NCI-H748 (cell line): ENCODE results near the gene ULK1.
"Not testable (repeated sequence)": the region's sequence is repeated elsewhere in the genome, so short reads cannot be mapped to it uniquely, and the experiment has no call there.

ENCODE experiments used
- DNase-seq: peaks from one replicate; lab custom pipeline; 2025; ENCODE audit not compliant: unreplicated experiment; lab: John Stamatoyannopoulos, UW

ULK1 gene

GRCh38 chr12:131861261-131862083 lies 33.0 kb upstream of the ULK1 start:
- DNase-seq, result no peak

GRCh38 chr12:131862084-131862441 lies 32.4 kb upstream of the ULK1 start:
- DNase-seq, result no peak

- no peak for DNase-seq
Measured at GRCh38 chr12:131862600-131862993, 31.8 kb upstream of the ULK1 start.

- DNase-seq, result no peak
Measured at GRCh38 chr12:131862994-131863710, 31.3 kb upstream of the ULK1 start.

GRCh38 chr12:131863711-131864396 lies 30.6 kb upstream of the ULK1 start:
- no peak for DNase-seq

GRCh38 chr12:131864469-131864868 lies 30.0 kb upstream of the ULK1 start:
- DNase-seq, result no peak

GRCh38 chr12:131865180-131865875 lies 29.1 kb upstream of the ULK1 start:
- DNase-seq, result no peak

- DNase-seq, result no peak
Measured at GRCh38 chr12:131867471-131867870, 27.0 kb upstream of the ULK1 start.

GRCh38 chr12:131867891-131868675 lies 26.3 kb upstream of the ULK1 start:
- DNase-seq, result no peak

- peak; percentile 92 for DNase-seq
Measured at GRCh38 chr12:131869871-131870418, 24.5 kb upstream of the ULK1 start.

GRCh38 chr12:131871677-131872076 lies 22.7 kb upstream of the ULK1 start:
- no peak for DNase-seq

GRCh38 chr12:131872154-131873051 lies 22.0 kb upstream of the ULK1 start:
- DNase-seq, result no peak

- no peak for DNase-seq
Measured at GRCh38 chr12:131873293-131873692, 21.1 kb upstream of the ULK1 start.

GRCh38 chr12:131874972-131875371 lies 19.4 kb upstream of the ULK1 start:
- DNase-seq, result not testable (repeated sequence)

- not testable (repeated sequence) for DNase-seq
Measured at GRCh38 chr12:131877216-131877615, 17.2 kb upstream of the ULK1 start.

- not testable (repeated sequence) for DNase-seq
Measured at GRCh38 chr12:131878436-131878835, 16.0 kb upstream of the ULK1 start.

- no peak for DNase-seq
Measured at GRCh38 chr12:131882804-131883520, 11.5 kb upstream of the ULK1 start.

- DNase-seq, result no peak
Measured at GRCh38 chr12:131883521-131883900, 10.9 kb upstream of the ULK1 start.

- DNase-seq, result not testable (repeated sequence)
Measured at GRCh38 chr12:131885076-131885475, 9.3 kb upstream of the ULK1 start.
